IMR-90 (cell line): ENCODE results near the gene ITPR2. TPM values are rescaled to one million over a fixed set of nuclear protein-coding genes. Genes with fewer than 3 reads are reported as not detected.

ENCODE experiments used
- ATAC-seq: fragments of 200-7000 bp; cut with Tn5 transposase; 2 replicates; pipeline ENCODE4 v1.9.1; 2020; ENCODE audit warnings: low read depth, mild to moderate bottlenecking, moderate library complexity
- BruUV-seq: library from RNA; stranded (reverse); fragments of 400-500 nt; replicated peaks from 2 replicates; lab custom pipeline; 2021; lab: Mats Ljungman, UMichigan
- CTCF ChIA-PET: fragments of 300-600 bp; formaldehyde crosslinking; extraction: SDS; loops from one replicate; lab custom pipeline; 2021; ENCODE audit warnings: antibody characterized with exemption; lab: Yijun Ruan, JAX
- POLR2A ChIA-PET: fragments of 300-600 bp; sonication (Branson Sonifier 250); formaldehyde crosslinking; loops from one replicate; lab custom pipeline; 2022; ENCODE audit warnings: antibody characterized with exemption; ENCODE audit not compliant: unreplicated experiment; lab: Charles Lee
- DNase-seq: peaks from one replicate; pipeline ENCODE4 v3.0.0; 2013
- H2AFZ ChIP-seq: replicated peaks from 2 replicates; pipeline ENCODE3; 2013; ENCODE audit warnings: low read length, mild to moderate bottlenecking; ENCODE audit not compliant: poor library complexity
- H2AK5ac ChIP-seq: 2 replicates; pipeline ENCODE4 v1.6.1; 2013; ENCODE audit warnings: low read depth, low read length, inconsistent platforms
- H2AK9ac ChIP-seq: replicated peaks from 2 replicates; pipeline ENCODE3; 2013; ENCODE audit warnings: mild to moderate bottlenecking, low read depth, low read length, moderate library complexity; ENCODE audit not compliant: poor library complexity
- H2BK120ac ChIP-seq: 2 replicates; pipeline ENCODE4 v1.6.1; 2013; ENCODE audit warnings: low read depth, low read length, inconsistent platforms
- H2BK15ac ChIP-seq: 3 replicates; pipeline ENCODE4 v1.6.1; 2013; ENCODE audit warnings: low read depth, low read length, inconsistent platforms
- H2BK20ac ChIP-seq: 2 replicates; pipeline ENCODE4 v1.6.1; 2013; ENCODE audit warnings: low read depth, mild to moderate bottlenecking, inconsistent platforms, low read length, moderate library complexity
- H2BK5ac ChIP-seq: 2 replicates; pipeline ENCODE4 v1.6.1; 2013; ENCODE audit warnings: mild to moderate bottlenecking, low read depth, low read length, inconsistent platforms; ENCODE audit not compliant: poor library complexity, severe bottlenecking
- H3K14ac ChIP-seq: replicated peaks from 2 replicates; pipeline ENCODE4 v1.6.1; 2013; ENCODE audit warnings: low read depth, low read length, inconsistent platforms
- H3K18ac ChIP-seq: 2 replicates; pipeline ENCODE4 v1.6.1; 2013; ENCODE audit warnings: low read depth, low read length, control low read depth
- H3K23ac ChIP-seq: 2 replicates; pipeline ENCODE4 v1.6.1; 2013; ENCODE audit warnings: low read depth, low read length, inconsistent platforms
- H3K27ac ChIP-seq: 2 replicates; pipeline ENCODE4 v1.5.1; 2013; ENCODE audit warnings: mild to moderate bottlenecking, control low read depth, low read length; ENCODE audit not compliant: insufficient read depth
- H3K27me3 ChIP-seq: 2 replicates; pipeline ENCODE4 v1.6.1; 2013; ENCODE audit warnings: low read length; ENCODE audit not compliant: control insufficient read depth, insufficient read depth
- H3K36me3 ChIP-seq: 2 replicates; pipeline ENCODE4 v1.6.1; 2013; ENCODE audit warnings: low read length, mixed read lengths; ENCODE audit not compliant: control insufficient read depth, insufficient read depth
- H3K4ac ChIP-seq: 2 replicates; pipeline ENCODE4 v1.6.1; 2013; ENCODE audit warnings: low read depth, low read length, inconsistent platforms
- H3K4me1 ChIP-seq: 2 replicates; pipeline ENCODE4 v1.6.1; 2013; ENCODE audit warnings: low read length, mixed read lengths; ENCODE audit not compliant: control insufficient read depth, insufficient read depth
- H3K4me2 ChIP-seq: 2 replicates; pipeline ENCODE4 v1.6.1; 2013; ENCODE audit warnings: low read depth, mild to moderate bottlenecking, control low read depth, low read length, moderate library complexity
- H3K4me3 ChIP-seq: 2 replicates; pipeline ENCODE4 v1.5.1; 2013; ENCODE audit warnings: low read depth, mild to moderate bottlenecking, control low read depth, low read length, moderate library complexity; ENCODE audit not compliant: insufficient read depth
- H3K56ac ChIP-seq: 2 replicates; pipeline ENCODE4 v1.6.1; 2013; ENCODE audit warnings: low read length, inconsistent platforms; ENCODE audit not compliant: insufficient read depth; ENCODE audit errors: extremely low read depth
- H3K79me1 ChIP-seq, 2 experiments: 2 replicates each; pipeline ENCODE4 v1.6.1; 2013; ENCODE audit warnings: low read length in 2 of 2, inconsistent platforms in 1 of 2, low read depth in 1 of 2
- H3K9ac ChIP-seq: 2 replicates; pipeline ENCODE4 v1.6.1; 2013; ENCODE audit warnings: low read depth, low read length, control low read depth
- H3K9me1 ChIP-seq: 2 replicates; pipeline ENCODE4 v1.6.1; 2013; ENCODE audit warnings: low read length, inconsistent platforms; ENCODE audit not compliant: insufficient read depth
- H3K9me3 ChIP-seq: 2 replicates; pipeline ENCODE4 v1.6.1; 2013; ENCODE audit warnings: low read length; ENCODE audit not compliant: control insufficient read depth, insufficient read depth
- H4K20me1 ChIP-seq: 2 replicates; pipeline ENCODE4 v1.6.1; 2013; ENCODE audit warnings: low read length, inconsistent platforms; ENCODE audit not compliant: insufficient read depth
- H4K5ac ChIP-seq: 2 replicates; pipeline ENCODE4 v1.6.1; 2013; ENCODE audit warnings: mild to moderate bottlenecking, low read depth, low read length, control low read depth
- H4K8ac ChIP-seq, 2 experiments: 2 replicates each; pipeline ENCODE4 v1.6.1; 2013; ENCODE audit warnings: low read depth in 2 of 2, low read length in 2 of 2, control low read depth in 1 of 2, inconsistent platforms in 1 of 2
- H4K91ac ChIP-seq: 2 replicates; pipeline ENCODE4 v1.6.1; 2013; ENCODE audit warnings: low read depth, low read length, inconsistent platforms; ENCODE audit not compliant: insufficient read depth
- CEBPB ChIP-seq: IDR thresholded peaks from 2 replicates; pipeline ENCODE4 v1.6.1; 2012; ENCODE audit warnings: low read depth, low read length, improper control_type of control experiment
- CHD1 ChIP-seq: IDR thresholded peaks from 2 replicates; pipeline ENCODE4 v1.6.1; 2012; ENCODE audit warnings: low read depth, low read length, improper control_type of control experiment
- FOS ChIP-seq: fragments of 150-350 bp; IDR thresholded peaks from 2 replicates; pipeline ENCODE4 v1.6.1; 2016; ENCODE audit warnings: low read depth, low read length
- MAZ ChIP-seq: IDR thresholded peaks from 2 replicates; pipeline ENCODE4 v1.6.1; 2012; ENCODE audit warnings: low read depth, mild to moderate bottlenecking, low read length, improper control_type of control experiment, moderate library complexity, borderline replicate concordance
- MXI1 ChIP-seq: IDR thresholded peaks from 2 replicates; pipeline ENCODE4 v1.6.1; 2012; ENCODE audit warnings: low read depth, mild to moderate bottlenecking, low read length, moderate library complexity, borderline replicate concordance
- NFE2L2 ChIP-seq: fragments of 150-350 bp; IDR thresholded peaks from 2 replicates; pipeline ENCODE4 v1.6.1; 2016; ENCODE audit warnings: low read depth, mild to moderate bottlenecking, low read length
- POLR2A ChIP-seq: IDR thresholded peaks from 2 replicates; pipeline ENCODE4 v1.6.1; 2012; ENCODE audit warnings: mild to moderate bottlenecking, low read depth, low read length
- WGBS, 2 experiments: methylation state at CpG; one replicate each; pipeline versions ENCODE4 v1.1.5 to v1.1.7; 2013; ENCODE audit warnings: missing lambda C conversion rate in 2 of 2; ENCODE audit not compliant: insufficient read length in 1 of 2; ENCODE audit errors: extremely low coverage in 2 of 2; 5-methylcytosine and 5-hydroxymethylcytosine counted together
- dilution Hi-C: fragments of 300-500 bp; cut with HindIII; formaldehyde crosslinking; loops from one replicate; pipeline ENCODE4 v1.14.3; 2018; ENCODE audit warnings: low sequenced_read_pairs; ENCODE audit not compliant: unreplicated experiment
- in situ Hi-C: fragments of 300-500 bp; cut with MboI; formaldehyde crosslinking; loops from 3 replicates; pipeline ENCODE4 v1.14.3; 2019; ENCODE audit warnings: low sequenced_read_pairs, inconsistent platforms, mixed read lengths
- intact Hi-C: fragments of 100-400 bp; cut with micrococcal nuclease; formaldehyde crosslinking; loops from 2 replicates; pipeline ENCODE4 v1.10.0; 2022
- polyA plus RNA-seq, 3 experiments: library from polyadenylated mRNA; depleted of rRNA; stranded (reverse); fragments of >200 nt; gene quantifications; 2 replicates each; pipeline ENCODE4 v1.2.3, GENCODE V29; 2012; ENCODE audit warnings: low replicate concordance in 1 of 3
- total RNA-seq: library from RNA; depleted of rRNA; stranded (reverse); fragments of >200 nt; gene quantifications from 2 replicates; pipeline ENCODE4 v1.2.3, GENCODE V29; 2012
- TF ChIP-seq, protein P1 (sequence below): fragments of 150-350 bp; IDR thresholded peaks from 2 replicates; pipeline ENCODE4 v1.6.1; 2017; ENCODE audit warnings: mild to moderate bottlenecking, antibody characterized with exemption, low read length, low read depth
- TF ChIP-seq, protein P2 (sequence below): conservative IDR thresholded peaks from 2 replicates; pipeline ENCODE4 v1.5.1; 2012; ENCODE audit warnings: mild to moderate bottlenecking, low read depth, low read length, improper control_type of control experiment
- TF ChIP-seq, protein P3 (sequence below): fragments of 150-350 bp; IDR thresholded peaks from 2 replicates; pipeline ENCODE4 v1.6.1; 2016; ENCODE audit warnings: low read depth, mild to moderate bottlenecking, low read length, moderate library complexity, borderline replicate concordance

The ITPR2 gene
- total and polyA plus RNA-seq, 2 of the 4 experiments (the other 2 are of a cell fraction): 1.2 to 9.0 TPM

DNA sequence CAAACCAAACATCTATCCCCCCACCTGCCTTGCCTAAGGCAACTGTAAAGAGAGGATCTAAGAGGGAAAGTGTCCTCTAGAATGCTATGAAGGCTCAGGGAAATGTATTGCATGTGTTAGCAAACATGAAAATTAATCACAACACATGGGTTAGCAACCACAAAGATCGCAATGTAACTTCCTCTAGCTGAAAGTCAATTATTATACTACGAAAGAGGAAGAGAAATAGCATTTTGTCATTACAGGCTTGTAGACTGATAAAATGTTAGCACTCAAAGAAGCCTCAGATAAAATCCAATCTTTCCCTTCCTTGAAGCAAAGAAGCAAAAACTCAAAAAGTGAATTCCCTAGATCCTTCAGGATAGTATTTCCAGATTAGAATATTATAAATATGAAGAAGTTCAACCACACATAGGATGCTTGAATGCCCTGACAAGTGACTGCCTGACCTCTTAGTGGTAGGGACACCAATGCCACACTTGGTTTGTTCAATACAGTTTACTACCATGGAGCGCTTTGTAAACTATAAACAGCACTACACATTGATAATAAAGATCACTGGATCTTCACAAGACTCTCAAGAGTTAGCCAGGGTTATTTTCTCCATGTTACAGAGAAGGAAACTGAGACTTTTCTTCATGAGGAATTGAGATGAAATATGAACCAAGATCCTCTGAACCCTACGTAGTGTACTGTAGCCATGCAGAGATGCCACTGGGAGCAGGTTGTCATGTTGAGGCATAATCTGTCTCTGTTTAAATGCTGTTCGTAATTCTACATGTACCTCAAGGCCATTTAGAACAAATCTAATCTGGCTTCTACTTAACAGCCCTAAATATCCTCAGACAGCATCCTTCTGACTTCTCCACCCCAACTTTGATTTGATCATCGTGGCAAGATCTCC, 100.7 kb downstream of the ITPR2 start (continued):
- TF ChIP-seq NFE2L2: no peak

DNA sequence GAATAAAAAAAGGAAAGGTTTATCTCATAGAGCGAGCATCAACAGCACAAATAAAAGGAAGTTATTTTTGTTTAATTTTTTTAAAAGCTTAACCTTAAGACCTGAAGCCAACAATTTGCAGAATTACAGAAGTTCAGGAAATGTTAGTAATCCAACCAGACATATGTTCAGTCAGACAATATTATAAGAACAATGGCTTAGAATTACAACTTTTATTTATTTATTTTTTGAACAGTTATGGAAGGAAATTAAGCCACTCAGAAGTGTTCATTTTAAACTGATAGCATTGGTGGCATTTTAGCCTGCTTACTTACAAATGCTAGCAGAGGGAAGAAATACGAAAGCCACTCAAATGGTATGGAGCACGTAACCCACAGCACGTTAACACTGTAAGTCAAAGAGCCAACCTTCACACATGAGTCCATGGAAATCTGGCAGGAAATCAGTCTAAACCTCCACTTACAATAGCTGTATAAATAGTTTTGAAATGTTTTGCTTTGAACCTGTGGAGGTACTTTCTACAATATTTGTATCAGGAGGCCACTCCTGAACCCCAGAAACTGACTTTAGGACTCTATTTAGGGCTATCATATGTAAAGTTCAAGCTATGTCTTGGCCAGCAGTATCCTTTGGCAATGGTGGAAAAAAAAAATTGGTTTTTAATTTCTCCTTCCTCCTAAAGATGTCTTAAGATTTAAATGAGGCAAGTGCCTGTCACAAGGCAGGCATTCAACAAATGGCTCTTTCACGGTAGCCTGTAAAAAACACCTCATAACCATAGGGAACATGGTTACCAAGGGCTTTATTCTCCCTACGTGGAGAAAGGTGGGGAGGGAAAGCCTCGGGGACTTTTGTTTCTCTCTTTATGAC, 102.3 kb downstream of the ITPR2 start:
- Histone ChIP-seq H3K4me3 (no peak overlapping the region), H2AK9ac (no peak overlapping the region), H2AK5ac (no peak overlapping the region), H3K18ac (no peak overlapping the region), H4K8ac (no peak overlapping the region), H3K9me3 (no peaks in the 10 kb centered on the region), H4K5ac (no peak overlapping the region), H2BK15ac (no peak overlapping the region), H3K56ac (no peak overlapping the region), H4K91ac (no peak overlapping the region), H3K23ac (no peak overlapping the region), H3K27ac (no peak overlapping the region), H2BK20ac (no peak overlapping the region), H3K4me1 (no peaks in the 10 kb centered on the region), H3K79me1 (no peaks in the 10 kb centered on the region), H3K4me2 (no peak overlapping the region), H3K4ac (no peak overlapping the region), H2BK120ac (no peak overlapping the region), H4K20me1 (no peaks in the 10 kb centered on the region), H2BK5ac (no peak overlapping the region), H3K27me3 (no peaks in the 10 kb centered on the region), H3K9ac (no peak overlapping the region), H2AFZ (no peak overlapping the region), H3K36me3 (no peaks in the 10 kb centered on the region), H3K9me1 (no peaks in the 10 kb centered on the region), H3K14ac (no peak overlapping the region)
- no peak for DNase-seq
- dilution Hi-C loops: no loop called here
- no TSS peak for BruUV-seq
- intact Hi-C loops: no loop called here
- in situ Hi-C loops: no loop called here
- no peak for ATAC-seq
- WGBS, 2 experiments: no CpG with 5 or more reads among the region's 7 CpGs
- ChIA-PET CTCF (no interaction called here), POLR2A (no interaction called here)
- TF ChIP-seq MXI1: no peak
- TF ChIP-seq, protein P1, sequence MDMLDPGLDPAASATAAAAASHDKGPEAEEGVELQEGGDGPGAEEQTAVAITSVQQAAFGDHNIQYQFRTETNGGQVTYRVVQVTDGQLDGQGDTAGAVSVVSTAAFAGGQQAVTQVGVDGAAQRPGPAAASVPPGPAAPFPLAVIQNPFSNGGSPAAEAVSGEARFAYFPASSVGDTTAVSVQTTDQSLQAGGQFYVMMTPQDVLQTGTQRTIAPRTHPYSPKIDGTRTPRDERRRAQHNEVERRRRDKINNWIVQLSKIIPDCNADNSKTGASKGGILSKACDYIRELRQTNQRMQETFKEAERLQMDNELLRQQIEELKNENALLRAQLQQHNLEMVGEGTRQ: no peak
- TF ChIP-seq, protein P2, sequence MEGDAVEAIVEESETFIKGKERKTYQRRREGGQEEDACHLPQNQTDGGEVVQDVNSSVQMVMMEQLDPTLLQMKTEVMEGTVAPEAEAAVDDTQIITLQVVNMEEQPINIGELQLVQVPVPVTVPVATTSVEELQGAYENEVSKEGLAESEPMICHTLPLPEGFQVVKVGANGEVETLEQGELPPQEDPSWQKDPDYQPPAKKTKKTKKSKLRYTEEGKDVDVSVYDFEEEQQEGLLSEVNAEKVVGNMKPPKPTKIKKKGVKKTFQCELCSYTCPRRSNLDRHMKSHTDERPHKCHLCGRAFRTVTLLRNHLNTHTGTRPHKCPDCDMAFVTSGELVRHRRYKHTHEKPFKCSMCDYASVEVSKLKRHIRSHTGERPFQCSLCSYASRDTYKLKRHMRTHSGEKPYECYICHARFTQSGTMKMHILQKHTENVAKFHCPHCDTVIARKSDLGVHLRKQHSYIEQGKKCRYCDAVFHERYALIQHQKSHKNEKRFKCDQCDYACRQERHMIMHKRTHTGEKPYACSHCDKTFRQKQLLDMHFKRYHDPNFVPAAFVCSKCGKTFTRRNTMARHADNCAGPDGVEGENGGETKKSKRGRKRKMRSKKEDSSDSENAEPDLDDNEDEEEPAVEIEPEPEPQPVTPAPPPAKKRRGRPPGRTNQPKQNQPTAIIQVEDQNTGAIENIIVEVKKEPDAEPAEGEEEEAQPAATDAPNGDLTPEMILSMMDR: no peak
- no peak for TF ChIP-seq MAZ
- no peak for TF ChIP-seq FOS
- no peak for TF ChIP-seq CEBPB
- TF ChIP-seq, protein P3, sequence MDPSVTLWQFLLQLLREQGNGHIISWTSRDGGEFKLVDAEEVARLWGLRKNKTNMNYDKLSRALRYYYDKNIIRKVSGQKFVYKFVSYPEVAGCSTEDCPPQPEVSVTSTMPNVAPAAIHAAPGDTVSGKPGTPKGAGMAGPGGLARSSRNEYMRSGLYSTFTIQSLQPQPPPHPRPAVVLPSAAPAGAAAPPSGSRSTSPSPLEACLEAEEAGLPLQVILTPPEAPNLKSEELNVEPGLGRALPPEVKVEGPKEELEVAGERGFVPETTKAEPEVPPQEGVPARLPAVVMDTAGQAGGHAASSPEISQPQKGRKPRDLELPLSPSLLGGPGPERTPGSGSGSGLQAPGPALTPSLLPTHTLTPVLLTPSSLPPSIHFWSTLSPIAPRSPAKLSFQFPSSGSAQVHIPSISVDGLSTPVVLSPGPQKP: no peak
- TF ChIP-seq CHD1: no peak
- TF ChIP-seq NFE2L2: no peak
- no peak for TF ChIP-seq POLR2A
